ENCODE data around the gene MADD. TPM values are rescaled to one million over a fixed set of nuclear protein-coding genes. Genes with fewer than 3 reads are reported as not detected.

The MADD gene
- total and polyA plus RNA-seq, 2 experiments from 2014 or later = 13.4 to 43.8 TPM

DNA sequence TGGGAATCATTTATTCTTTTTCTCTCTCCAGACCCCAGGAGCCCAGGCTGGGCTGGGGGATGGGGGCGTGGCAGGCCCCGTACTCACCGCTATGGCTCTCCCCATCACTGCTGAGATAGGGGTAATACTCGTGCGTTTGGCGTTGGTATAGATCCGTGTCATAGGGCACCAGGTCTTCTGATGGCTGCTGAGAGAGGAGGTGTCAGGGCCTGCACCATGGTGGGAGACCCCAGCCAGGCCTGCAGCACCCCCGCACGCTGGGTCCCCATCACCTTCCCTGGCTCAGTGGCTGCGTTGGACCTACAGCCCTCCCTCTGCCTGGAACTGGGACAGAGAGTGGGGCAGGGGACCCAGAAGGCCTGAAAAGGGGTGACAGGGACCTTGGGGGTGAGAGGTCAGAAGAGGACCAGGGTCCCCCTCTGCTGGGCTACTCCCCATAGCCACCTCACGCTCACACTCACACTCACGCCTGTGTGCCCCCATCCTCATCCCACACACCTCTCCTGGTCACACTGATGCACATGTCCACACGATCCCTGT lies 105.7 kb downstream of the MADD start (continued):
- TF ChIP-seq, protein P1, sequence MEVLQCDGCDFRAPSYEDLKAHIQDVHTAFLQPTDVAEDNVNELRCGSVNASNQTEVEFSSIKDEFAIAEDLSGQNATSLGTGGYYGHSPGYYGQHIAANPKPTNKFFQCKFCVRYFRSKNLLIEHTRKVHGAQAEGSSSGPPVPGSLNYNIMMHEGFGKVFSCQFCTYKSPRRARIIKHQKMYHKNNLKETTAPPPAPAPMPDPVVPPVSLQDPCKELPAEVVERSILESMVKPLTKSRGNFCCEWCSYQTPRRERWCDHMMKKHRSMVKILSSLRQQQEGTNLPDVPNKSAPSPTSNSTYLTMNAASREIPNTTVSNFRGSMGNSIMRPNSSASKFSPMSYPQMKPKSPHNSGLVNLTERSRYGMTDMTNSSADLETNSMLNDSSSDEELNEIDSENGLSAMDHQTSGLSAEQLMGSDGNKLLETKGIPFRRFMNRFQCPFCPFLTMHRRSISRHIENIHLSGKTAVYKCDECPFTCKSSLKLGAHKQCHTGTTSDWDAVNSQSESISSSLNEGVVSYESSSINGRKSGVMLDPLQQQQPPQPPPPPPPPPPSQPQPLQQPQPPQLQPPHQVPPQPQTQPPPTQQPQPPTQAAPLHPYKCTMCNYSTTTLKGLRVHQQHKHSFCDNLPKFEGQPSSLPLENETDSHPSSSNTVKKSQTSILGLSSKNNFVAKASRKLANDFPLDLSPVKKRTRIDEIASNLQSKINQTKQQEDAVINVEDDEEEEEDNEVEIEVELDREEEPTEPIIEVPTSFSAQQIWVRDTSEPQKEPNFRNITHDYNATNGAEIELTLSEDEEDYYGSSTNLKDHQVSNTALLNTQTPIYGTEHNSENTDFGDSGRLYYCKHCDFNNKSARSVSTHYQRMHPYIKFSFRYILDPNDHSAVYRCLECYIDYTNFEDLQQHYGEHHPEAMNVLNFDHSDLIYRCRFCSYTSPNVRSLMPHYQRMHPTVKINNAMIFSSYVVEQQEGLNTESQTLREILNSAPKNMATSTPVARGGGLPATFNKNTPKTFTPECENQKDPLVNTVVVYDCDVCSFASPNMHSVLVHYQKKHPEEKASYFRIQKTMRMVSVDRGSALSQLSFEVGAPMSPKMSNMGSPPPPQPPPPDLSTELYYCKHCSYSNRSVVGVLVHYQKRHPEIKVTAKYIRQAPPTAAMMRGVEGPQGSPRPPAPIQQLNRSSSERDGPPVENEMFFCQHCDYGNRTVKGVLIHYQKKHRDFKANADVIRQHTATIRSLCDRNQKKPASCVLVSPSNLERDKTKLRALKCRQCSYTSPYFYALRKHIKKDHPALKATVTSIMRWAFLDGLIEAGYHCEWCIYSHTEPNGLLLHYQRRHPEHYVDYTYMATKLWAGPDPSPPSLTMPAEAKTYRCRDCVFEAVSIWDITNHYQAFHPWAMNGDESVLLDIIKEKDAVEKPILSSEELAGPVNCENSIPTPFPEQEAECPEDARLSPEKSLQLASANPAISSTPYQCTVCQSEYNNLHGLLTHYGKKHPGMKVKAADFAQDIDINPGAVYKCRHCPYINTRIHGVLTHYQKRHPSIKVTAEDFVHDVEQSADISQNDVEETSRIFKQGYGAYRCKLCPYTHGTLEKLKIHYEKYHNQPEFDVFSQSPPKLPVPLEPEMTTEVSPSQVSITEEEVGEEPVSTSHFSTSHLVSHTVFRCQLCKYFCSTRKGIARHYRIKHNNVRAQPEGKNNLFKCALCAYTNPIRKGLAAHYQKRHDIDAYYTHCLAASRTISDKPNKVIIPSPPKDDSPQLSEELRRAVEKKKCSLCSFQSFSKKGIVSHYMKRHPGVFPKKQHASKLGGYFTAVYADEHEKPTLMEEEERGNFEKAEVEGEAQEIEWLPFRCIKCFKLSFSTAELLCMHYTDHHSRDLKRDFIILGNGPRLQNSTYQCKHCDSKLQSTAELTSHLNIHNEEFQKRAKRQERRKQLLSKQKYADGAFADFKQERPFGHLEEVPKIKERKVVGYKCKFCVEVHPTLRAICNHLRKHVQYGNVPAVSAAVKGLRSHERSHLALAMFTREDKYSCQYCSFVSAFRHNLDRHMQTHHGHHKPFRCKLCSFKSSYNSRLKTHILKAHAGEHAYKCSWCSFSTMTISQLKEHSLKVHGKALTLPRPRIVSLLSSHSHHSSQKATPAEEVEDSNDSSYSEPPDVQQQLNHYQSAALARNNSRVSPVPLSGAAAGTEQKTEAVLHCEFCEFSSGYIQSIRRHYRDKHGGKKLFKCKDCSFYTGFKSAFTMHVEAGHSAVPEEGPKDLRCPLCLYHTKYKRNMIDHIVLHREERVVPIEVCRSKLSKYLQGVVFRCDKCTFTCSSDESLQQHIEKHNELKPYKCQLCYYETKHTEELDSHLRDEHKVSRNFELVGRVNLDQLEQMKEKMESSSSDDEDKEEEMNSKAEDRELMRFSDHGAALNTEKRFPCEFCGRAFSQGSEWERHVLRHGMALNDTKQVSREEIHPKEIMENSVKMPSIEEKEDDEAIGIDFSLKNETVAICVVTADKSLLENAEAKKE (CRISPR knock-in tag; IDR thresholded peaks at IDR 0.05) = no peak
- TF ChIP-seq CREB1 (CRISPR knock-in tag; IDR thresholded peaks at IDR 0.05; ENCODE audit: low read depth) = no peak

DNA sequence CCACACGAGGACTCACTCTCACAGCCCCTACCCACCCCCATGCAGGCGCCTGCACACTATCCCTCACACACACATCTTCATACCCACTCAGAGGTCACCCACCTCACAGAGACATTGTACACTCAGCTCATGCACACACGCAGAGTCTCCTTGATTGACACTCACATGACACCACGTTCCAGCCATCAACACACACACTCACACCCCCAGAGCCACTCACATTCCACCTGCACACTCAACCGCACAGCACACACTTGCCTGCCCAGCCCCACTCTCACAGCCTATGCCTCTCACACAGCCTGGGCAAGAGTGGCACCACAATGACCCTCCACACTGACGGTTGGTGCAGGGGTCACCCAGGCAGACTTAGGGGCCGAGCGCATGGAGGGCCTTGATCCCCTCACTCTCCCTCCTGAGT lies 106.2 kb downstream of the MADD start:
- no peak overlapping the region for H3K4me2 ChIP-seq
- Mint-ChIP-seq H3K4me3 (no peak overlapping the region), H3K27ac (no peak overlapping the region; the same call in 1 of the 2 replicates), H3K9me3 (no peaks in the 10 kb centered on the region; the same call in 2 of the 3 replicates), H3K4me1 (peaks cover 3% of the 10 kb centered on the region; the same call in 2 of the 3 replicates), H3K27me3 (ENCODE audit: insufficient read depth, low read depth, poor library complexity) (no peaks in the 10 kb centered on the region), H3K36me3 (ENCODE audit: low read depth) (no peaks in the 10 kb centered on the region)
- no peaks in the 10 kb centered on the region for H3K79me2 ChIP-seq (replicated peaks; ENCODE audit: insufficient read depth)
- no peaks in the 10 kb centered on the region; the same call in 1 of the 2 replicates for H3K4me1 ChIP-seq (ENCODE audit: insufficient read depth)
- DNase-seq (ENCODE audit: low spot score) (no peak), ATAC-seq (no peak)
- 0 out of 2 replicates have a peak, but pooled peaks cover 2% of the 10 kb centered on the region for H3K9me2 ChIP-seq (ENCODE audit: insufficient read depth)
- no peaks in the 10 kb centered on the region for H3K36me3 ChIP-seq (ENCODE audit: insufficient read depth)
- H4K20me1 ChIP-seq (replicated peaks; ENCODE audit: insufficient read depth) = no peaks in the 10 kb centered on the region
- H3K27ac ChIP-seq (ENCODE audit: low read depth) = no peak overlapping the region
- H3F3A ChIP-seq (replicated peaks; ENCODE audit: low read depth) = no peaks in the 10 kb centered on the region
- H2AFZ ChIP-seq = no peak overlapping the region
- H3K4me3 ChIP-seq = no peak overlapping the region
- no peaks in the 10 kb centered on the region for H3K27me3 ChIP-seq (ENCODE audit: insufficient read depth)
- no peak for TF ChIP-seq EZH2phosphoT487 (IDR thresholded peaks at IDR 0.05; ENCODE audit: unreplicated experiment)
- TF ChIP-seq POLR2AphosphoS5 (IDR thresholded peaks at IDR 0.05; ENCODE audit: low read depth) = no peak
- TF ChIP-seq STAT1 (IDR thresholded peaks at IDR 0.05; ENCODE audit: unreplicated experiment) = no peak
- TF ChIP-seq EZH2 (IDR thresholded peaks at IDR 0.05; ENCODE audit: low read depth, unreplicated experiment) = no peak
- TF ChIP-seq, protein P2, sequence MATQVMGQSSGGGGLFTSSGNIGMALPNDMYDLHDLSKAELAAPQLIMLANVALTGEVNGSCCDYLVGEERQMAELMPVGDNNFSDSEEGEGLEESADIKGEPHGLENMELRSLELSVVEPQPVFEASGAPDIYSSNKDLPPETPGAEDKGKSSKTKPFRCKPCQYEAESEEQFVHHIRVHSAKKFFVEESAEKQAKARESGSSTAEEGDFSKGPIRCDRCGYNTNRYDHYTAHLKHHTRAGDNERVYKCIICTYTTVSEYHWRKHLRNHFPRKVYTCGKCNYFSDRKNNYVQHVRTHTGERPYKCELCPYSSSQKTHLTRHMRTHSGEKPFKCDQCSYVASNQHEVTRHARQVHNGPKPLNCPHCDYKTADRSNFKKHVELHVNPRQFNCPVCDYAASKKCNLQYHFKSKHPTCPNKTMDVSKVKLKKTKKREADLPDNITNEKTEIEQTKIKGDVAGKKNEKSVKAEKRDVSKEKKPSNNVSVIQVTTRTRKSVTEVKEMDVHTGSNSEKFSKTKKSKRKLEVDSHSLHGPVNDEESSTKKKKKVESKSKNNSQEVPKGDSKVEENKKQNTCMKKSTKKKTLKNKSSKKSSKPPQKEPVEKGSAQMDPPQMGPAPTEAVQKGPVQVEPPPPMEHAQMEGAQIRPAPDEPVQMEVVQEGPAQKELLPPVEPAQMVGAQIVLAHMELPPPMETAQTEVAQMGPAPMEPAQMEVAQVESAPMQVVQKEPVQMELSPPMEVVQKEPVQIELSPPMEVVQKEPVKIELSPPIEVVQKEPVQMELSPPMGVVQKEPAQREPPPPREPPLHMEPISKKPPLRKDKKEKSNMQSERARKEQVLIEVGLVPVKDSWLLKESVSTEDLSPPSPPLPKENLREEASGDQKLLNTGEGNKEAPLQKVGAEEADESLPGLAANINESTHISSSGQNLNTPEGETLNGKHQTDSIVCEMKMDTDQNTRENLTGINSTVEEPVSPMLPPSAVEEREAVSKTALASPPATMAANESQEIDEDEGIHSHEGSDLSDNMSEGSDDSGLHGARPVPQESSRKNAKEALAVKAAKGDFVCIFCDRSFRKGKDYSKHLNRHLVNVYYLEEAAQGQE (IDR thresholded peaks at IDR 0.05; ENCODE audit: unreplicated experiment) = no peak
- TF ChIP-seq ZNF114 (CRISPR knock-in tag; IDR thresholded peaks at IDR 0.05) = no peak
- TF ChIP-seq CREB1 (CRISPR knock-in tag; IDR thresholded peaks at IDR 0.05; ENCODE audit: low read depth) = no peak
- no peak for TF ChIP-seq NANOG (IDR thresholded peaks at IDR 0.05; ENCODE audit: borderline replicate concordance)
- TF ChIP-seq JUNB (IDR thresholded peaks at IDR 0.05; ENCODE audit: unreplicated experiment) = no peak
- no peak for TF ChIP-seq ZNF331 (CRISPR knock-in tag; IDR thresholded peaks at IDR 0.05; ENCODE audit: low read depth)

All from GM23338 (cell line).